ENCODE measurements around the gene SLC5A10.

DNA sequence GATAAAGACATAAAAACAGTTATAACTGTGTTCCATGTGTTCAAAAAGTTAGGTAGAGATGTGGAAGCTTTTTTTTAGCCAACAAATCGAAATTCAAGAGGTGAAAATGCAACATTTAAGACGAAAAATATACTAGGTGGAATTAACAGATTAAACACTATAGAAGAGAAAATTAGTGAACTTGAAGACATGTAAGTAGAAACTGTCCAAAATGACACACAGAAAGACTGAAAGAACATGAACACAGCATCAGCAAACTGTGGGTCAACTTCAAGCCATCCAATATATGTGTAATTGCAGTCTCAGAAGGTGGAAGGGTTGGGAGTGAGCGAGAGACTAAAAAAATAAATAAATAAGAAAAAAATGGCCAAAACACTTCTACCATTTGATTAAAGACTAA, 43.3 kb downstream of the SLC5A10 start:
- no peak for TF ChIP-seq EP300 (conservative IDR thresholded peaks at IDR 0.05; ENCODE audit: poor library complexity, severe bottlenecking)
- TF ChIP-seq, protein P1, sequence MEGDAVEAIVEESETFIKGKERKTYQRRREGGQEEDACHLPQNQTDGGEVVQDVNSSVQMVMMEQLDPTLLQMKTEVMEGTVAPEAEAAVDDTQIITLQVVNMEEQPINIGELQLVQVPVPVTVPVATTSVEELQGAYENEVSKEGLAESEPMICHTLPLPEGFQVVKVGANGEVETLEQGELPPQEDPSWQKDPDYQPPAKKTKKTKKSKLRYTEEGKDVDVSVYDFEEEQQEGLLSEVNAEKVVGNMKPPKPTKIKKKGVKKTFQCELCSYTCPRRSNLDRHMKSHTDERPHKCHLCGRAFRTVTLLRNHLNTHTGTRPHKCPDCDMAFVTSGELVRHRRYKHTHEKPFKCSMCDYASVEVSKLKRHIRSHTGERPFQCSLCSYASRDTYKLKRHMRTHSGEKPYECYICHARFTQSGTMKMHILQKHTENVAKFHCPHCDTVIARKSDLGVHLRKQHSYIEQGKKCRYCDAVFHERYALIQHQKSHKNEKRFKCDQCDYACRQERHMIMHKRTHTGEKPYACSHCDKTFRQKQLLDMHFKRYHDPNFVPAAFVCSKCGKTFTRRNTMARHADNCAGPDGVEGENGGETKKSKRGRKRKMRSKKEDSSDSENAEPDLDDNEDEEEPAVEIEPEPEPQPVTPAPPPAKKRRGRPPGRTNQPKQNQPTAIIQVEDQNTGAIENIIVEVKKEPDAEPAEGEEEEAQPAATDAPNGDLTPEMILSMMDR (IDR thresholded peaks at IDR 0.05; ENCODE audit: poor library complexity, severe bottlenecking) = no peak
- TF ChIP-seq EZH2 (IDR thresholded peaks at IDR 0.05; ENCODE audit: borderline replicate concordance, insufficient read depth, low read length, poor library complexity, severe bottlenecking) = no peak
- TF ChIP-seq, protein P2, sequence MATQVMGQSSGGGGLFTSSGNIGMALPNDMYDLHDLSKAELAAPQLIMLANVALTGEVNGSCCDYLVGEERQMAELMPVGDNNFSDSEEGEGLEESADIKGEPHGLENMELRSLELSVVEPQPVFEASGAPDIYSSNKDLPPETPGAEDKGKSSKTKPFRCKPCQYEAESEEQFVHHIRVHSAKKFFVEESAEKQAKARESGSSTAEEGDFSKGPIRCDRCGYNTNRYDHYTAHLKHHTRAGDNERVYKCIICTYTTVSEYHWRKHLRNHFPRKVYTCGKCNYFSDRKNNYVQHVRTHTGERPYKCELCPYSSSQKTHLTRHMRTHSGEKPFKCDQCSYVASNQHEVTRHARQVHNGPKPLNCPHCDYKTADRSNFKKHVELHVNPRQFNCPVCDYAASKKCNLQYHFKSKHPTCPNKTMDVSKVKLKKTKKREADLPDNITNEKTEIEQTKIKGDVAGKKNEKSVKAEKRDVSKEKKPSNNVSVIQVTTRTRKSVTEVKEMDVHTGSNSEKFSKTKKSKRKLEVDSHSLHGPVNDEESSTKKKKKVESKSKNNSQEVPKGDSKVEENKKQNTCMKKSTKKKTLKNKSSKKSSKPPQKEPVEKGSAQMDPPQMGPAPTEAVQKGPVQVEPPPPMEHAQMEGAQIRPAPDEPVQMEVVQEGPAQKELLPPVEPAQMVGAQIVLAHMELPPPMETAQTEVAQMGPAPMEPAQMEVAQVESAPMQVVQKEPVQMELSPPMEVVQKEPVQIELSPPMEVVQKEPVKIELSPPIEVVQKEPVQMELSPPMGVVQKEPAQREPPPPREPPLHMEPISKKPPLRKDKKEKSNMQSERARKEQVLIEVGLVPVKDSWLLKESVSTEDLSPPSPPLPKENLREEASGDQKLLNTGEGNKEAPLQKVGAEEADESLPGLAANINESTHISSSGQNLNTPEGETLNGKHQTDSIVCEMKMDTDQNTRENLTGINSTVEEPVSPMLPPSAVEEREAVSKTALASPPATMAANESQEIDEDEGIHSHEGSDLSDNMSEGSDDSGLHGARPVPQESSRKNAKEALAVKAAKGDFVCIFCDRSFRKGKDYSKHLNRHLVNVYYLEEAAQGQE (IDR thresholded peaks at IDR 0.05; ENCODE audit: borderline replicate concordance) = no peak
- no peak for TF ChIP-seq POLR2AphosphoS5 (IDR thresholded peaks at IDR 0.05)
- TF ChIP-seq SMC3 (conservative IDR thresholded peaks at IDR 0.05; ENCODE audit: poor library complexity) = no peak

Data from neural cell (in vitro differentiated cells).